ENCODE results near the gene PRAME. TPM values are rescaled to one million over a fixed set of nuclear protein-coding genes. Genes with fewer than 3 reads are reported as not detected.
"Not testable (repeated sequence)": the region's sequence is repeated elsewhere in the genome, so short reads cannot be mapped to it uniquely, and the experiment has no call there.

Gene PRAME
- total RNA-seq, 1 donor from 2014 or later: not detected

DNA sequence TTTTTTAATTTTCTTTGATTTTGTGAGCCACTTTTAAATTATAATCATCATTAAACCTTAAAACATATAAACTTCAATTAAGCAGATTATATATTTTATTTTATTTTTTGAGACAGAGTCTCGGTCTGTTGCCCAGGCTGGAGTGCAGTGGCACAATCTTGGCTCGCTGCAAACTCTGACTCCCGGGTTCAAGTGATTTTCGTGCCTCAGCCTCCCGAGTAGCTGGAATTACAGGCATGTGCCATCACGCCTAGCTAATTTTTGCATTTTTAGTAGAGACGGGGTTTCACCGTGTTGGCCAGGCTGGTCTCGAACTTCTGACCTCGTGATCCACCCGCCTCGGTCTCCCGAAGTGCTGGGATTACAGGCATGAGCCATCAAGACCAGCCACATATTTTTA is 22.5 kb upstream of the PRAME start:
- not testable (repeated sequence) for DNase-seq (ENCODE audit: low spot score)

DNA sequence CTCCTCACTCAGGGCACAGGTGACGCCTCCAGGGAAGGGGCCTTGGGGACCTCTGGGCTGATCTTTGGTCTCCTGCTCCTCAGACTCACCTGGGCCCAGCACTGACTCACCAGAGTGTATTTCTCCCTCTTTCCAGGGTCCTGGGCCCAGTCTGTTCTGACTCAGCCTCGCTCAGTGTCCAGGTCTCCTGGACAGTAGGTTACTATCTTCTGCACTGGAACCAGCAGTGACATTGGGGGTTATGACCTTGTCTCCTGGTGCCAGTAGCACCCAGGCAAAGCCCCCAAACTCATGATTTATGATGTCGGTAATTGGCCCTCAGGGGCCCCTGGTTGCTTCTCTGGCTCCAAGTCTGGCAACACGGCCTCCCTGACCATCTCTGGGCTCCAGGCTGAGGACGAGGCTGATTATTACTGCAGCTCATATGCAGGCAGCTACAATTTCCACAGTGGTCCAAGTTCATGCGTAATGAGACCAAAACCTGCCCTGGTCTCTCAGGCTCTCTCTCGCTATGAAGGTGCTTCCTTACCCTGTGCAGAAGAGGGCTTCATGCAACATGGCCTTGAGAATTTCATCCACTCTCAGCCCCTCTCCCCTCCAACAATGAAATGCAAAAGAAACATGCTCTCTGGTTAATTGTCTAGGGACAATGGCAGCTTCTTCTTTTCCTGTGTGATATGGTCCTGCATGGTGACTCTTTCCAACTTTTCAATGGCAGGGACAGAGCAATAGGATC is 21.0 kb upstream of the PRAME start:
- DNase-seq (ENCODE audit: low spot score): no peak

DNA sequence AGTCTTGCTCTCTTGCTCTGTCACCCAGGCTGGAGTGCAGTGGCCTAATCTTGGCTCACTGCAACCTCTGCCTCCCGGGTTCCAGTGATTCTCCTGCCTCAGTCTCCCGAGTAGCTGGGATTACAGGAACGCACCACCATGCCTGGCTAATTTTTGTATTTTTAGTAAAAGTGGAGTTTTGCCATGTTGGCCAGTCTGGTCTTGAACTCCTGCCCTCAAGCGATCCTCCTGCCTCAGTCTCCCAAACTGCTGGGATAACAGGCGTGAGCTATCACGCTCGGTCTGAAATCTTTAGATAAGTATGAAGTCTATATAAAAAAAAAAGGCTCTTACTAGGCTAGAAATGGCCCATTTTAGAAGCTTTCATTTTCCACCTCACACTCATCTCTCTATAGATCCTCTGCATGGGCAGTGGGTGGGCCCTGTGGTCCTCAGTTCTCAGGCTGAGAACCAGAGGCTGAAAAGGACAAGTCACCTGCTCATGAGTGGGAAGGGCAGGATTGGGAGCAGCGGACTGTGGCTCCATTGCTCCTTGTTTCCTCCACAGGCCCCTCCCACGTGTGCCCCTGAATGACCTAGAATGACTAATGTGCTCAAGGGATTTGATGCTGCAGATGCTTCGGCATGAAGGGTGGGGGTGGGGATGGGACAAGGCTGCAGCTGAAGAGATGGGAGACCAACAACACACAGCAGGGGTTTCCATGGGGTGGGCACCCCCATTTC is 19.8 kb upstream of the PRAME start:
- DNase-seq (ENCODE audit: low spot score): no peak

DNA sequence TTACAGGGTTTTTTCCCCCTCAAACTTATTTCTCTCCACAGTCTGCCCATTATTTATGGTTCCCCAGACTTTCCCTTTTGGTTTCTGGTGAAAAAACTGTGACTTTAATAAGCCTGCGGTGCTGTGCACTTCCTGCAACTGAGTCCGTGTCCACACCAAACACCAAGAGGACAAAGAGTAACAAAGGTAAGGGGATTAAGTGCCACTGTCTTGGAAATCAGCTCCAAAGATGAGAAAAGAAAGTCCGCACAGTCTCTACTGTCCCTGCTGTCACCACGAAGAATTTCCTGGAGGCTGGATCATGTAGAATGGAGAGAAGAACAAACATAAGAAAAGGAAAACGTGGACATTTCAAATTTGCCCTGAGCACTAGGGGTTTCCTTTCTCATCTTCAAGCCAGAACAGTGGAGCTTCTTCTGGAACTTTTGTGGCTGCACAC is 17.9 kb upstream of the PRAME start:
- DNase-seq (ENCODE audit: low spot score): no peak

DNA sequence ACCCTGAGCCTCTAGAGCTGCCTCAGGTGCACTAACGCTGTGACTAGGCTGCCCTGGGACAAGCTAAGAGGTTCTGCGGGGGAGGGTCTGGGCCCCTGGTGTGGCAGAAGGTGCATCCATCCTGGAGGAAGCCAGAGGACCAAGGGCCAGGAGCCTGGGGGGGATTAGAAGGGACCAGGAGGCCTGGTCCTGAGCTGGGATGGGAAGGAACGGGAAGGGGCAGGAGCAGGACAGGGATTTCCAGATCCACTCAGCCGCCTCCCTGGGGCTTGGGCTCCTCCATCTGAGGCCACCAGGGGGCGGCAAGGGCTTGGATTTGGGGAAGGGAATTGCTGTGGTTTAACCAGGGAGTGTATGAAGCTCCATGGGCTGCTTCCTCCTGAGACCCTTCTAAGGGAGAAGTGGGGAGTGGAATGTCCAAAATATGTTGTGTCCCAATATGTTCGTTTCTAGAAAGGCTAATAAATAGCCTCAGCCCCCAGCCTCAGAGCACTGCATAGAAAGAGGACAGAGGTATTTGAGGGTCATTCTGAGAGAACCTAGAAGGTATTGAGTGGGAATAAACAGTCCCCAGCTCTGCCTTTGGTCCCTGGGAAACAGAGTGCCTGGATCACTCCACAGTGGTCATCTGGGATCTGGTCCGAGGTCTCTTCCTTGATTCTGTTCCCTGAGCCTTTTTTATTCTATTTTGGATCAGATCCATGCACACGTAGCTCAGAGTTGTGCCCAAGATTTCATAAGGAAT is 17.4 kb upstream of the PRAME start:
- no peak for DNase-seq (ENCODE audit: low spot score)

DNA sequence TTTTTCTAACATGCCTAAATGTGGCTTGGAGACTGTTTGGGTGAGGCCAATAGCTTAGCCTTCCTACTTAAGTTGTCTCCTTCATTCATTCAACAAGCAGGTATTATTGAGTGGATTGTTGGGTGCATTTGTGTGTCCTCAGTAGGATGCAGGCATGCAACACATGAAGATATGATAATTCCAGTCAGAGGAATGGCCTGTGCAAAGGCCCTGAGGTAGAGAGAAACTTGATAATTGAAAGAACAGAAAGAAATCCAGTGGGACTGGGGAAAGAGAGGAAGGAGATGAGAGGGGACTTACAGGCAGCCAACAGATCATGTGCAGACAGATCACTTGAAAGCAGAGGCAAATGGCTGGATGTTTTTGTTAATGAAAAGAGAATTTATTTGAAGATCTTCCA is 15.3 kb upstream of the PRAME start:
- DNase-seq (ENCODE audit: low spot score): no peak

DNA sequence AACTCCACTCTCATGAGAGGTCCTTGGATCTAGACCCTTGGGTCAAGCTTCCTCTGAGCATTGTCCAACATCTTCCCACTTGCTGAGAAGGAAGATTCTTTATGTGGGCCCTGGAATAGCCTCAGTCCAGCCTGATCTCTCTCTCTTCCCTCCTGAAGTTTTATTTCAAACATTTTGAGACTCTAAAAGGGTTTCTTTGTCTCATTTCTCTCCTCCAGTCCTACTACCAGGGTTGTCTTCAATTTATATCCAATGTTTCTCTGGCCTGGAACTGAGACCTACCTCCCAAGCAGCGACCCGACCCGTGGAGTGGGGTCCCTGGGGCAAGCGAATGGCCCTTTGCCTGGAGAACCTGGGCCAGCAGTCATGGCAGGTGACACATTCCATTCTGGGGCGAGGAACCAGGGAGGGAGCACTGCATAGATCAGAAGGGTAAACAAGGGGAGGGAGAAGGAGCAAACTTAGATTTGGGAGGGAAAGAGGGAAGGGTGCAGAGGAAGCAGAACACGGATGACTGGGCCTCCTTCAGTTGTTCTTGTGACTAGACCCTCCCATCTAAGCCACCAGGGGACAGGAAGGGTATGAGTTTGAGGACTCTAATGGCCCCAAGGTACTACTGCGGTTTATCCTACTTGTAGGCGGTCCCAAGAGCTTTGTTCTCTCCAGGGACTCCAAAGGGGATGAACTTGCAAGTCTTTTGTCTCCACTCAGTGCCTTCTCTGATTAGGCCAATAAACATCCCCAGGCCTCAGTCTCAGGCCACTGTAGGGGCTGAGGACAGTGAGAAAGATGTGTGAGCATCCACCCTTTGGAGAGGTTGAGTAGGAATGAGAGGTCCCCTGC is 14.2 kb upstream of the PRAME start:
- DNase-seq (ENCODE audit: low spot score): no peak

DNA sequence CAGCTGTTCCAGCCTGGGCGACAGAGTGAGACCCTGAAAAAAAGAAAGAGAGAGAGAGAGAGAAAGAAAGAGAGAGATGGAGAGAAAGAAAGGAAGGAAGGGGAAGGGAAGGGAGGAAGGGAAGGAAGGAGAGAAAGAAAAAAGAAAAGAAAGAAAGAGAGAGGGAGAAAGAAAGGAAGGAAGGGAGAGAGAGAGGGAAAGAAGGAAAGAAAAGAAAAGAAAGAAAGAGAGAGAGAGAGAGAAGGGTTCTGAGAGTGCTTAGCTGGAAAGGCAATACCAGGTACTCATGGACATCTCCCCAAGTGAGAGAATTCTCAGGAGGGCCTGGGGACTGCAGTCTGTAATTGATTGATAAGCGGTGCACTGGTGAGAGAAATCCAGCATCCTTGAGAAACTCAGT is 12.8 kb upstream of the PRAME start:
- no peak for DNase-seq (ENCODE audit: low spot score)

DNA sequence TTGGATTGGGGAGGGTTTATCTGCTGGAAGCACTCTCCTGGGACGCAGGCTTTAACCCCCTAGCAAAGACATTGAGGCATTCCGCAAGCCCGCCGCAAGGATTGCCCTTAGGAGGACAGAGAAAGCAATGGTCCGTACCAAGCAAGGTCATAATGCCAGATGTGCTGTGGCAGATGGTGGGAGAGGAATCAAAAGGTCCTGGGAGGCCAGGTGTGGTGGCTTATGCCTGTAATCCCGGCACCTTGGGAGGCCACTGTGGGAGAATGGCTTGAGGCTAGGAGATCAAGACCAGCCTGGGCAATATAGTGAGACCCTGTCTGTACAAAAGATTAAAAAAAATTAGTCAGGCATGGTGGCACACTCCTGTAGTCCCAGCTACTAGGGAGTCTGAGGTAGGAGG is 12.4 kb upstream of the PRAME start:
- no peak for DNase-seq (ENCODE audit: low spot score)

DNA sequence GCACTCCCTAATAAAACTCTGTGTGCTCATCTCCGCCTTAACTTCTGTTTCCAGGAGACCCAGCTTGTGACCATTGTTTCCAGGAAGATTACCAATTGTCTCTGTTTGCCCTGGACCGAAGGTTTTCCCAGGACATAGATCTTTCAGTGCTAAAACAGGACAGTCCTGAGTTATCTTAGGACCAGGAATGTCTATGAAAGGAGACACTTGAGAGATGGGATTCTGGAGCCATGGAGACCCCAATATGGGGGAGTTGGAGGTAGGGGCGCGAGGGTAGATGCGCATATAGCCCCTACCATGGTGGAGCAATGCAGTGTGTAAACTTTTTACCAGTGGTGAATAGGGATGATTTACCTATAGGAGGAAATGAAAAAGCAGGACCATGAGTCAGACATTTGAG is 10.2 kb upstream of the PRAME start:
- no peak for DNase-seq (ENCODE audit: low spot score)

DNA sequence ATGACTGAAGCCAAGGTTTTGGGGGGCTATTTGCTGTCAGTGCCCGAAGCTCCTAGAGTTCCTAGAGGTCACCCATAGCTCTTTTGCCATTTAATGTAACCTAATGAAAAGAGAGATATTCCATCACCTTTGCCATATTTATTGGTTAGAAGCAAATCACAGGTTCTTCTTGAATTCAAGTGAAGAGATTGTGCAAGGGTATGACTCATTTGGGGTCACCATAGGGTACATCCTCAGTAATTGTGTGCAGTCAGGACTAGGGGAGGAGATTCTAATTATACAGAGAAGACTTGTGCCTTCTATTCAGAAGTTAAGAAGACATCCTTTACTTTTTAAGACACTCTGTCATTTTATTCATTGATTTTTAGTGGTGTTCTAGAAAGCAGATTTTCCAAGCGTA is 6.9 kb upstream of the PRAME start:
- DNase-seq (ENCODE audit: low spot score): no peak

DNA sequence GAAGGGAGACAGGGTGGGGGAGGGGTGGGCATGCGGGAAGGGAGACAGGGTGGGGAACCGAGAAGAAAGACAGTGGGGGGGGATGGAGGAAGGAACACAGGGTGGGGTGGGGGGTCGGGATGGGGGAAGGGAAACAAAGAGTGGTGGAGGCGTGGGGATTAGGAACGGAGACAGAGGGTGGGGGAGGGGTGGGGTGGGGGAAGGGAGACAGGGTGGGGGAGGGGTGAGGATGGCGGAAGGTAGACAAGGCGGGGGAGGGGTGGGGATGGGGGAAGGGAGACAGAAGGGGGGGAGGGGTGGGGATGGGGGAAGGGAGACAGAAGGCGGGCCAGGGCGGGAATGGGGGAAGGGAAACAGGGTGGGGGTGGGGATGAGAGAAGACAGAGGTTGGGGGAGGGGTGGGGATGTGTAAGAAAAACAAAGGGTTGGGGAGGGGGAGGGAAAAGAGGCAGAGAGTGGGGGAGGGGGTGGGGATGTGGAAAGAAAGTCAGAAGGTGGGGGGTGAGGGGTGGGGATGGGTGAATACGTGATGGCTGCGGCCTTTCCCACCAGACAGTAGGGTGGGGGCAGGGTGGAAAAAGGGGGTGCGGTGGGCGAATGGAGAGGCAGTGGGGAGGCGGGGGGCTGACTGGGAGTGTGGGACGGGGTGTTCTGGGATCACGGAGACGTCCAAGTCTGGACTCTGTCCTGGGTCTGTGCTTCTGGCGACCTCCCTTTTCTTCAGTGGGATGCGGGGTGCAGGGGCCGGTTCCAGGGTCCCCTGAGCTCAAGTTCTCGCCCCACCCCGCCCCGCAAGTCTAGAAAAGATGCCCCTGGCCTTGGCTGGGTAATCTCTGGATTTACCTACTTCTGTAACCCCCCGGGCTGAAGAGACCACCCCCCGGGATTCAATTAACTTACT is 744 bp downstream of the PRAME start:
- no peak for DNase-seq (ENCODE audit: low spot score)

DNA sequence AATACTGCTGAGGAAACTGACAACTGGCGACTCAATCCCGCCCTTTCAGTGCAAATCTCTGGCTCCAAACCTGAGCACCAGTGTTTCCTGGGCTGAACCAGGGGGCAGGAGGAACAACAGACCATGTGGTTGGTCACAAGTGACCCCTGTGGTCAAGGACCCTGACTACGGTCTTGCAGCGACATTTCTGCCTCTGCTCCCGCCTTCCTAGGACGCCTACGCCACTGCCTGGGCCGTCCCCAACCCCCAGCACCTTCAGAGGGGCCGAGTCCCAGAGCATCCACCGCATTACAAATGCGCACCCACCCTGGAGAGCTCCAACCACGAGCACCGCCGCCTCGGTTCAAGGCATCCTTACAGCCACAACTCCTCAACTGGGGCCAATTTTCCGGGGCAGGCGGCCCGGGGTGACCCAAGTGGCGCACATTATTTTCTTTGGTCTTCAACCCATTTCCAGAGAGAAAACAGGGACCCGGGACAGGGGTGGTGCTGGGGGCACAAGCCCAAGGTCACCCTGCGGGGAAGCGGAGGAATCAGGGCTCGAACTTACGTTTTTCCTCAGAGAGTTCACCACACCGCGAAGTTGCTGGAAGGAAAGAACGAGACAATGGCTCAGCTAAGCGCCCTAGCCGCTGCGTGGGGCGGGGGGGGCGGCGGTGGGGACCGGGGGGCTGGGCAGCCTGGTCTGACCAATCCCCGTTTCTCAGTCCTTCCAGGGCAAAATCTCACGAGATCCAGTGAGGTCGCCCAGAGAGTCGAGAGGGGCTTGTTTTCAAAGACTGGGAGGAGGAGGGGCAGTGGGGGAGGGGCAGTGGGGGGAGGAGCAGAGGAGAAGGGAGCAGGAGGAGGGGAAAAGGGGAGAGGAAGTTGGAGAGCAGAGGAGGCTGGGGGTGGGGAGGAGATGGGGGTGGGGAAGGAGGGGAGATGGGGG is 1.8 kb downstream of the PRAME start:
- no peak for DNase-seq (ENCODE audit: low spot score)

DNA sequence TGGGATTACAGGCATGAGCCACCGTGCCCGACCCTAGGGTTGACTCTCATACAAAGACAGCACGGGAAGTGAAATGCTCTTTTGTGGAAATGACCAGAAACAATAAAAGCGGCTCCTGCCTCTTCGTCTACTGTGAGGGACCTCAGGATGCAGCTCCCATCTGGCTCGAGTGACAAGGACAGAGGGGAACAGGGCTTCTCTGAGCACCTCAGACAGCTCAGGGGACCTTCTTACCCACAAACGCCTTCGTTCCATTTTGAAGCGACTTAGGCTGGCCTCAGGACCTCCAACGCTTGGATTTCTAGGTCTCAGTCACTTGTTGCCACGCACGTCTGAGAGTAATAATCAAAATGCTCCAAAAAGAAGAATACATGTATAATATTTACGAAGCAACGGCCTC is 2.5 kb downstream of the PRAME start:
- DNase-seq (ENCODE audit: low spot score): no peak

DNA sequence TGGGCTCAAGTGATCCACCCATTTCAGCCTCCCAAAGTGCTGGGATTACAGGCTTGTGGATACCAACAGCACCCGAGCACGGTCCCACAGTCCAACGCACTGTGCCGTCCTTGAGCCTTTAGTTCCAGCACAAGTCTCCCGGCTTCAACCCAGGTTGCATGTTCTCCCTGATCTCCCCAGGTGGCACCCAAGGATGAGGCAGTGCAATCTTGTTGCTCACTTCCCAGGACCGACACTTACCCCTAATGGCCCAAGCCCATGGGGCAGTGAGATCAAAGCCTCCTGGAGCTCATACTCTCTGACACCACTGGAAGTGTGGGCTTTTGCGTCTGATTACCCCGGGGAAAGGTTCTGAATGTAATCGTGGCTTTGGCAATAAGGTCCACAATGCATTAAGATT is 3.5 kb downstream of the PRAME start:
- DNase-seq (ENCODE audit: low spot score): no peak

DNA sequence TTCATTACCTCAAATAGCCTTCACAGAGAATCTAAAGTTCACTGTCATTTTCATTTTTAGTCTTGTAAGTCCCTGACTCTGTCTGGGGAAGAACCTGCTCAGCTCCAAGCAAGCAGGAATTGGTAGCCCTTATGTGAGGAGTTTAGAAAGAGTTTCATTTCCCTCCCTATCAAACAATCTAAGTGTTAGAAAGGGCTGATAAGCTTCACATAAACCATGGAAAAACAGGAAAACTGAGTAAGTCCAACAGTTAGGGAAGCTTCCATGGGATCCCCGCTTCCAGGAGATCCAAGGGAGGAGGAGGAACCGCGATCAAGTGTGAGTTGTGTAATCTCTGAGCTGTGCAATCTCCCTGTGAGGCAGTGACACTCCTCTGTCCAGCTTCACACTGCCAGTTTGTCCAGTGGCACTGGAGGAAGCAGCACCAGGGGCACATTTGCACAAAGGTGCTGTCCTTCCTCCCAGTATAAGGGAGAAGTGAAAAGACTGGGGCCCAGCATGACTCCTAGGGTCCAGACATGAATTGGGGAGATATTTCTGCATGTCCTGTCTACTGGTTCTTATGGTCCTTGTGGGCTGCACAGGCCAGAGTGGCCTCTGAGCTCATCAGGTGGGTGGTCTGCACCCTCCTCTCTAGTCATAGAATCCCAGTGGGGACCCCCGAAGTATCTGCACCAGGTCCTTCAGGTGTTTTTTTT is 4.3 kb downstream of the PRAME start:
- no peak for DNase-seq (ENCODE audit: low spot score)

DNA sequence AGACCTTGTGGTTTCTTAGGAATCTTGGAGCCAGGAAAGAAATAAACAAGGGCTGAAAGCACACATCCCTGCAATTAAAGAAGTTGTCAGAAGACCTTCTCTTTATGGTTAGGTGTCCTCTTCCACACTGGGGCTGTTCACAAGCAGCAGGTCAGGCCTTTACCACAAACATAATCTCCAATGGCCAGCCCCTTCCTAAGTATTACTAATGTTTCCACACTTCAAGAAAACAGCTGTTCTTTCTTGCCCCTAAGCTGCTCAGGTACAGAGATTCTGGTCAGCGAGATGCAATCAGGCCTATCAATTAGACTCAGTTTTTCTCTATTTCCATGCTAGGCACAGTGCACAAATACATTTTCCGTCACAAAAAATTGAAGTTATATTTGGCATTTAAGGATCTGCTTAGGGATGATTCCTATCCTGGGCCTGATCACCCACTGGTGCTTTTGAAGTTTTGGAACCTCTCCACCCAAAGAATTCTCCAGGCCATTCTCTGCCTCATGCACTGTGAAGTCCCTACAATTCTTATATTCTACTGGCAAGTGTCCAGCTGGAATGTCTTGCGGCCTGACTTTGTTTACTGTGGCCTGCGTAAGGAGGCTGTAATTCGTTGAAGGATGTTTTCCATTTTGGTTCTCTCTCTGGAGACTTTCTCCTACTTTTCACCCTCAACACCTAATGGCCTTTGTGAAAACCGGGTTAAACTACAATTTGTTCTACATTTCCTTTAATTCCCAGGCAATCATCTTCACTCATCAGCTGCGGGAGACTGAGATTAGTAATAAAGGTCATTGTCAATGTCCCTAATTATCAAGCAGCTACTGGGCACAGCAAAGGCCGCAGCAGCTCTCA is 5.1 kb downstream of the PRAME start:
- no peak for DNase-seq (ENCODE audit: low spot score)

DNA sequence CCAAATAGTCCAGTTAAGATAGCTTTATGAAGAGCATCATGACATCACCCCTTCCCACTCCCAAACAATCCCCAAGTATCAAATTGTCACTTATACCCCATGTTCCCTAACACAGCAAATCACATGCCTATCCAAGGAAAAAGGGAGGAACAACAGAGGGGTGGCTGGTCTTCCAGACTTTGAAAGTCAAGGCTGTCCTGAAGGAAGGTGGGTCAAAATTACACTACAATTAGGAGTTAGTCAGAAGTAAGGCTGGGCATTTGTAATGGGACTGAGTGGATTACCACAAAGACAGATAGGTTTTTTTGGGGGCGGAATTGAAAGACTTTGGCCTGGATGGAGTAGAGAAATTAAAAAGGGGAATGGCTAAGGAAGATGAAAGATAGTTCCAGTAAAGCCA is 5.9 kb downstream of the PRAME start:
- no peak for DNase-seq (ENCODE audit: low spot score)
